Vagina (tissue), 2 donors: ENCODE measurements around the gene IGSF3. TPM values are rescaled to one million over a fixed set of nuclear protein-coding genes. Genes with fewer than 3 reads are reported as not detected.
"Not testable (repeated sequence)": the region's sequence is repeated elsewhere in the genome, so short reads cannot be mapped to it uniquely, and the experiment has no call there.

Experiments used
- DNase-seq, 2 donors: peaks; one replicate each; pipeline ENCODE4 v3.0.0-alpha.2; 2017; ENCODE audit errors: extremely low spot score in 2 of 2
- H3K27ac ChIP-seq: fragments of 200-600 bp; sonication (generic); one replicate; pipeline ENCODE4 v1.5.1; 2019
- H3K27me3 ChIP-seq: fragments of 200-600 bp; sonication (generic); one replicate; pipeline ENCODE4 v1.5.1; 2019
- H3K36me3 ChIP-seq, 2 donors: fragments of 200-600 bp; sonication (generic); one replicate each; pipeline ENCODE4 v1.5.1; 2017 to 2019
- H3K4me1 ChIP-seq: fragments of 200-600 bp; sonication (generic); one replicate; pipeline ENCODE4 v1.5.1; 2019
- H3K4me3 ChIP-seq, 2 donors: fragments of 200-600 bp; sonication (generic); 1 replicate in 1 of 2; 2 replicates in 1 of 2; pipeline ENCODE4 v1.5.1; 2016 to 2019
- H3K9me3 ChIP-seq: fragments of 200-600 bp; sonication (generic); one replicate; pipeline ENCODE4 v1.5.1; 2019
- POLR2A ChIP-seq, 2 donors: fragments of 450-650 bp; IDR thresholded peaks; one replicate each; pipeline ENCODE4 v1.6.1; 2017; ENCODE audit warnings: antibody characterized with exemption in 2 of 2, mild to moderate bottlenecking in 2 of 2, moderate library complexity in 2 of 2
- POLR2AphosphoS5 ChIP-seq, 2 donors: sonication (generic); formaldehyde crosslinking; IDR thresholded peaks; one replicate each; pipeline ENCODE4 v1.9.0; 2017; ENCODE audit warnings: antibody characterized with exemption in 2 of 2, mild to moderate bottlenecking in 2 of 2, low read depth in 1 of 2; ENCODE audit not compliant: insufficient read depth in 1 of 2
- intact Hi-C: fragments of 100-400 bp; cut with DNase I; formaldehyde crosslinking; loops from one replicate; pipeline ENCODE4 v1.15.1; 2023
- total RNA-seq: library from RNA; depleted of rRNA; stranded (reverse); fragments of >200 nt; gene quantifications from one replicate; pipeline ENCODE4 v1.2.3, GENCODE V29; 2016
- TF ChIP-seq, protein P1 (sequence below), 3 experiments: fragments of 450-650 bp in 2 of 3; fragments of 200-600 bp in 1 of 3; sonication (generic) in 1 of 3; IDR thresholded peaks; one replicate each; pipeline ENCODE4 v1.5.1; 2017 to 2019; ENCODE audit warnings: antibody characterized with exemption in 3 of 3, mild to moderate bottlenecking in 2 of 3, moderate library complexity in 2 of 3

Gene IGSF3
- total RNA-seq, 1 donor from 2014 or later, result 38.5 TPM

- H3K27me3 ChIP-seq, H3K36me3 ChIP-seq, H3K4me3 ChIP-seq, H3K4me1 ChIP-seq, intact Hi-C loops, H3K27ac ChIP-seq, DNase-seq, H3K9me3 ChIP-seq: not testable (repeated sequence)
Measured at GRCh38 chr1:116593401-116593800, 74.1 kb downstream of the IGSF3 start.

- DNase-seq, H3K27me3 ChIP-seq, H3K4me3 ChIP-seq, intact Hi-C loops, H3K36me3 ChIP-seq, H3K9me3 ChIP-seq, H3K27ac ChIP-seq, H3K4me1 ChIP-seq: not testable (repeated sequence)
Measured at GRCh38 chr1:116591951-116592605, 75.5 kb downstream of the IGSF3 start.

DNA sequence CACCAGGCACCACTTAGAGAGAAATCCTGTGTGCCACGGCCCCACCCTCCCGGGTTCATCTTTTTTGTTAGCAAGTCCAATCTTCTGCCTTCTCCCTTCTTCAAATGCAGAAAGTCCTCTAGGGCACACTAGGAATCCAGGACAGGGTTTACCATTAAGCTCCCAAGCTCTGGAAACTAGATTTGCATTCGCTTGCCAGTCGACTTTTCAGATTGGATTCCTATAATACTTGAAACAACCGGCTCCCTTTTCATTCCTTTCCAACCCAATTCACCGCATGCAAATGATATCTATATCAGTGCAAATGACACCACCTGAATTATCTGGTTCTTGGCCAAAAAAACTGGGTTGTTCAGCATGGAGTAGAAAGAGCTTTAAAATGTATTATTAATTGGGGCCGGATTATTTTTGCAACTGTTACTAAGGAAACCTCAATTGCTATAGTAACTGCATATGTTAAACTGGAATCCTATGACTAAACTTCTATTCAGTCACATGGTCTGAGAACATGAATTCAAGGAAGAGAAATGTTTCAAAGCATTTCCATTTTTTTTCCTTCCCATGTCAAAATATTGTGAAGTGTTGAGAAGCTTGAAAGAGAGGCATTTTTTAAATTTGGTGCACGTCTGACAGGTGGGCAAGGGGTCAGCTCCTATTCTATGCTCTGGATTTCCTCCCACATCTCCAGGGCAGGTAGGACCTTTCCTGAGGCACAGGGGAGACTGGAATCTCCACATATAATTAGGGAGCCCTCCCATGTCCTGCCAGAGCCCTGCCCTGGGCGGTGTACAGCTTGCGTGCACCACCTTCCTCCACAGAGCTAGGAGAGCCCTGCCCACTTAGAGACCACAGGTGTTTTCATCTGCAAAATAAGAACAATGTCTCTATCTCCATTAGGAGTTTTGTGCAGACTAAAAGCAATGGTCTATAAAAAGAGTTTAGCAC, 76.3 kb downstream of the IGSF3 start:
- H3K4me1 ChIP-seq, H3K4me3 ChIP-seq, H3K36me3 ChIP-seq, DNase-seq, intact Hi-C loops, H3K9me3 ChIP-seq, H3K27me3 ChIP-seq, H3K27ac ChIP-seq: not testable (repeated sequence)

DNA sequence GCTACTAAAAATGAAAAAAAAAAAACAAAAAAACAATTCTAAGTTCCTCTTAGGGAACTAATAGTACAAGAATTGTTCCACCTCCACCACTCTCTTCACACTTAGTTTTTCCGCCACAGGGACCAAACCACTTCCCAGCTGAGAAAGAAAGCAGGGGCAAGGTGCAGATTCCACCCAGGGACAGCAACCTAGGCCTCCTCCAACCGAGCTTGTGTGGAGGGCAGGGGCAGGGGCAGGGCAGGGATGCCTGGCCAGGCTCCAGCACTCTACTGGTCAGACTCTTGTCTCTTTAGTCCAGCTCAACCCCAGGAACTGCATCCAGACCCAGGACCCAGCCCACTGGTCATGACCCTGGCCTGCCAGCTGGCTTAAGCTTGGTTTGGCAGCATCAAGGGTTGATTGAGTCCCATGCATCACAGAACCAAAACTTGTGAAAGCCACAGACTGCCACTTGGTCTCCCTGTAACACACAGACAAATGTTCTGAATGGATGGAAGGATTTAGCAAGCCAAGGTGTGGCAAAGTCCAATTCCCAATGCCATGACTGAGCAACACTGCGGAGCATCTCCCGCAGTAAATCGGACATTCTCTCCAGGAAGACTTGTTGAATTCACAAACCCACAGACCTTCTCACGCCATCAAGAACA, 77.1 kb downstream of the IGSF3 start:
- intact Hi-C loops, H3K36me3 ChIP-seq: not testable (repeated sequence)

GRCh38 chr1:116589101-116589735, 78.3 kb downstream of the IGSF3 start:
- H3K27ac ChIP-seq, H3K4me3 ChIP-seq, DNase-seq, H3K36me3 ChIP-seq, intact Hi-C loops, H3K9me3 ChIP-seq, H3K27me3 ChIP-seq, H3K4me1 ChIP-seq: not testable (repeated sequence)

More for the DNA sequence above, 77.1 kb downstream of the IGSF3 start:
- not testable (repeated sequence) for H3K27me3 ChIP-seq, H3K4me3 ChIP-seq, DNase-seq, H3K27ac ChIP-seq, H3K9me3 ChIP-seq, H3K4me1 ChIP-seq

- no peak for DNase-seq
- intact Hi-C loops, result no loop called here
- no peaks in the 10 kb centered on the region for H3K27me3 ChIP-seq
- TF ChIP-seq, protein P1, sequence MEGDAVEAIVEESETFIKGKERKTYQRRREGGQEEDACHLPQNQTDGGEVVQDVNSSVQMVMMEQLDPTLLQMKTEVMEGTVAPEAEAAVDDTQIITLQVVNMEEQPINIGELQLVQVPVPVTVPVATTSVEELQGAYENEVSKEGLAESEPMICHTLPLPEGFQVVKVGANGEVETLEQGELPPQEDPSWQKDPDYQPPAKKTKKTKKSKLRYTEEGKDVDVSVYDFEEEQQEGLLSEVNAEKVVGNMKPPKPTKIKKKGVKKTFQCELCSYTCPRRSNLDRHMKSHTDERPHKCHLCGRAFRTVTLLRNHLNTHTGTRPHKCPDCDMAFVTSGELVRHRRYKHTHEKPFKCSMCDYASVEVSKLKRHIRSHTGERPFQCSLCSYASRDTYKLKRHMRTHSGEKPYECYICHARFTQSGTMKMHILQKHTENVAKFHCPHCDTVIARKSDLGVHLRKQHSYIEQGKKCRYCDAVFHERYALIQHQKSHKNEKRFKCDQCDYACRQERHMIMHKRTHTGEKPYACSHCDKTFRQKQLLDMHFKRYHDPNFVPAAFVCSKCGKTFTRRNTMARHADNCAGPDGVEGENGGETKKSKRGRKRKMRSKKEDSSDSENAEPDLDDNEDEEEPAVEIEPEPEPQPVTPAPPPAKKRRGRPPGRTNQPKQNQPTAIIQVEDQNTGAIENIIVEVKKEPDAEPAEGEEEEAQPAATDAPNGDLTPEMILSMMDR (IDR thresholded peaks at IDR 0.05), result no peak
- TF ChIP-seq POLR2A (IDR thresholded peaks at IDR 0.05) (no peak), POLR2AphosphoS5 (IDR thresholded peaks at IDR 0.05; ENCODE audit: insufficient read depth in 1 of 2, low read depth in 1 of 2) (no peak)
- H3K27ac ChIP-seq, result no peak overlapping the region
- no peaks in the 10 kb centered on the region for H3K4me1 ChIP-seq
- no peaks in the 10 kb centered on the region for H3K9me3 ChIP-seq
- no peaks in the 10 kb centered on the region for H3K36me3 ChIP-seq
- H3K4me3 ChIP-seq, result no peak overlapping the region
Measured at GRCh38 chr1:116587501-116588227, 79.9 kb downstream of the IGSF3 start.

- Histone ChIP-seq H3K27ac (no peak overlapping the region), H3K4me3 (no peak overlapping the region), H3K36me3 (no peaks in the 10 kb centered on the region), H3K4me1 (no peaks in the 10 kb centered on the region), H3K27me3 (no peaks in the 10 kb centered on the region), H3K9me3 (no peaks in the 10 kb centered on the region)
- no peak for DNase-seq
- TF ChIP-seq, protein P1 (IDR thresholded peaks at IDR 0.05), result no peak
- TF ChIP-seq POLR2A (IDR thresholded peaks at IDR 0.05) (no peak), POLR2AphosphoS5 (IDR thresholded peaks at IDR 0.05; ENCODE audit: insufficient read depth in 1 of 2, low read depth in 1 of 2) (no peak)
- intact Hi-C loops, result no loop called here
Measured at GRCh38 chr1:116586741-116587143, 80.8 kb downstream of the IGSF3 start.
